Left lung (tissue), 10 donors: ENCODE data around the gene CNDP2. TPM values are rescaled to one million over a fixed set of nuclear protein-coding genes. Genes with fewer than 3 reads are reported as not detected.

Experiments
- ATAC-seq: fragments of 200-7000 bp; cut with Tn5 transposase; one replicate; pipeline ENCODE4 v1.9.1; 2020; ENCODE audit warnings: moderate library complexity
- DNase-seq, 4 donors: peaks; one replicate each; pipeline ENCODE4 v3.0.0-alpha.2; 2013 to 2020
- H3K27ac ChIP-seq, 2 donors: fragments of 200-600 bp; sonication (generic) in 1 of 2; one replicate each; pipeline versions ENCODE4 v1.5.0 to v1.8.0; 2020 to 2021
- H3K27me3 ChIP-seq, 2 donors: fragments of 200-600 bp; sonication (generic) in 1 of 2; one replicate each; pipeline versions ENCODE4 v1.5.0 to v1.8.0; 2020 to 2021
- H3K36me3 ChIP-seq, 2 donors: fragments of 200-600 bp; sonication (generic) in 1 of 2; one replicate each; pipeline versions ENCODE4 v1.5.0 to v1.8.0; 2020 to 2021
- H3K4me1 ChIP-seq, 2 donors: fragments of 200-600 bp; one replicate each; pipeline ENCODE4 v1.8.0; 2021
- H3K4me3 ChIP-seq, 2 donors: fragments of 200-600 bp; sonication (generic) in 1 of 2; one replicate each; pipeline versions ENCODE4 v1.5.0 to v1.8.0; 2020 to 2021; ENCODE audit warnings: mild to moderate bottlenecking in 1 of 2
- H3K9me3 ChIP-seq, 2 donors: fragments of 200-600 bp; sonication (generic) in 1 of 2; one replicate each; pipeline versions ENCODE4 v1.5.0 to v1.8.0; 2020 to 2021
- intact Hi-C, 2 donors: fragments of 100-400 bp; cut with DNase I; formaldehyde crosslinking; loops; one replicate each; pipeline versions ENCODE4 v1.11.2 to v1.14.2; 2022
- polyA plus RNA-seq, 6 donors: library from polyadenylated mRNA; unstranded; fragments of 120-200 nt; gene quantifications; one replicate each; pipeline ENCODE4 v1.2.1, GENCODE V29; 2013; ENCODE audit not compliant: insufficient read length in 6 of 6
- total RNA-seq, 2 donors: library from RNA; stranded (reverse); fragmentation: NEBNext Ultra II Directional; extraction: Animal tissue kit (Norgen Biotek cat#: 25700); gene quantifications; one replicate each; pipeline ENCODE4 v1.2.1, GENCODE V29; 2021
- TF ChIP-seq, protein P1 (sequence below), 2 donors: fragments of 200-600 bp; sonication (generic) in 1 of 2; IDR thresholded peaks; one replicate each; pipeline versions ENCODE4 v1.5.0 to v1.8.0; 2021; ENCODE audit warnings: antibody characterized with exemption in 2 of 2
- donor health status: DM: no; HTN: yes; CAD: no.
- donor health status: DM: no; HTN: no; CAD: no.

CNDP2 gene
- total and polyA plus RNA-seq, 8 donors: 108 to 301 (median 129) TPM

DNA sequence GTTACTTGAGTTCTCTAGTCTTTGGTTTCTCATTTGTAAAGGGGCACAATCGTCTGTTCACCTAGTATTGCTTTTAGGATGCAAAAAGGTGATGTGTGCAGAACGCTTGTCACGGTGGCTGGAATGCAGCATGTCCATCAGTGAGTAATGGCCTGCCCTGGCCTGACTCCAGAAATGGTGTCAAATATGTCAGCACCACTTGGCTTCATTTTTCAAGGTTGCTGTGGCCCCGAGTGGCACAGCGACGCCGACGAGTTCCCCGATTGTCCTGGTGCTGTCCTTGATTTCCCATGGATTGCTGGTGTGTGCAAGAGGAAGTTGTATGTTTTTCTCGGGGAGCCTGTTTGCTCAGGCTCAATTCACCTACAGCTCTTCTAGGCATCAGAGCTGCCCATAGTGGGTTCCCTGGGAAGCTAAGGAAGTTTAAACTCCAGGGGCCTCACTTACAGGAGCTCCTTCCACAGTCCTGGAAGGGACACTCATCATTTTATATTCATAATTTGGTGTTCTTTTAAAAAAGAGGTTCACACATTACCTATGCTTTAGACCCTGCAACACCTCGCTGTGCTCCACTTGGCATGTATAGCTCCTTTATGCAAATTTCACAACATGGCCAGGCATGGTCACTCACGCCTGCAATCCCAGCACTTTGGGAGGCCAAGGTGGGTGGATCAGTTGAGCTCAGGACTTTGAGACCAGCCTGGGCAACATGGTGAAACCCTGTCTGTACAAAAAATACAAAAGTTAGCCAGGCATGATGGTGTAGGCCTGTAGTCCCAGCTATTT lies 75.9 kb downstream of the CNDP2 start:
- intact Hi-C loops: no loop called here
- Histone ChIP-seq H3K4me1 (peaks cover 0 to 8% of the 10 kb centered on the region in 2 donors), H3K27me3 (no peaks in the 10 kb centered on the region), H3K4me3 (no peak overlapping the region), H3K9me3 (no peaks in the 10 kb centered on the region), H3K36me3 (no peaks in the 10 kb centered on the region), H3K27ac (no peak overlapping the region)
- TF ChIP-seq, protein P1, sequence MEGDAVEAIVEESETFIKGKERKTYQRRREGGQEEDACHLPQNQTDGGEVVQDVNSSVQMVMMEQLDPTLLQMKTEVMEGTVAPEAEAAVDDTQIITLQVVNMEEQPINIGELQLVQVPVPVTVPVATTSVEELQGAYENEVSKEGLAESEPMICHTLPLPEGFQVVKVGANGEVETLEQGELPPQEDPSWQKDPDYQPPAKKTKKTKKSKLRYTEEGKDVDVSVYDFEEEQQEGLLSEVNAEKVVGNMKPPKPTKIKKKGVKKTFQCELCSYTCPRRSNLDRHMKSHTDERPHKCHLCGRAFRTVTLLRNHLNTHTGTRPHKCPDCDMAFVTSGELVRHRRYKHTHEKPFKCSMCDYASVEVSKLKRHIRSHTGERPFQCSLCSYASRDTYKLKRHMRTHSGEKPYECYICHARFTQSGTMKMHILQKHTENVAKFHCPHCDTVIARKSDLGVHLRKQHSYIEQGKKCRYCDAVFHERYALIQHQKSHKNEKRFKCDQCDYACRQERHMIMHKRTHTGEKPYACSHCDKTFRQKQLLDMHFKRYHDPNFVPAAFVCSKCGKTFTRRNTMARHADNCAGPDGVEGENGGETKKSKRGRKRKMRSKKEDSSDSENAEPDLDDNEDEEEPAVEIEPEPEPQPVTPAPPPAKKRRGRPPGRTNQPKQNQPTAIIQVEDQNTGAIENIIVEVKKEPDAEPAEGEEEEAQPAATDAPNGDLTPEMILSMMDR (IDR thresholded peaks at IDR 0.05): no peak
- no peak for ATAC-seq
- DNase-seq: no peak

DNA sequence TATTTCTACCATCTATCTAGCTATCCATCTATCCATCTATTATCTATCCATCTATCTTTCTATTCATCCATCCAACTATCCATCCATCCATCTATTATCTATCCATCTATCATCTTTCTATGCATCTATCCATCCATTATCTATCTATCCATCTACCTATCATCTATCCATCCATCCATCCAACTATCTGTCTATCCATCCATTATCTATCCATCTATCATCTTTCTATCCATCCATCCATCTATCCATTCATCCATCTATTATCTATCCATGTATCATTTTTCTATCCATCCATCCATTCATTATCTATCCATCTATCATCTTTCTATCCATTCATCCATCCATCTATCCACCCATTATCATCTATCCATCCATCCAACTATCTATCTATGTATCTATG lies 76.9 kb downstream of the CNDP2 start:
- intact Hi-C loops: no loop called here

More for the DNA sequence above, 76.9 kb downstream of the CNDP2 start:
- no peaks in the 10 kb centered on the region for H3K9me3 ChIP-seq
- H3K36me3 ChIP-seq: no peaks in the 10 kb centered on the region
- no peaks in the 10 kb centered on the region for H3K27me3 ChIP-seq
- ATAC-seq (no peak), DNase-seq (no peak)
- no peak overlapping the region for H3K27ac ChIP-seq
- H3K4me1 ChIP-seq: peaks cover 0 to 3% of the 10 kb centered on the region in 2 donors
- TF ChIP-seq, protein P1 (IDR thresholded peaks at IDR 0.05): no peak
- H3K4me3 ChIP-seq: no peak overlapping the region

Other genes starting within 250 kb of the CNDP2 start
- 100 to 1,000 TPM; 347 to 508 TPM for gene CYB5A, start 204.4 kb upstream of the CNDP2 start, total RNA-seq
- gene CYB5A, start 204.4 kb upstream of the CNDP2 start, polyA plus RNA-seq: 100 to 1,000 TPM; 238 to 274 (median 253) TPM
- under 1 TPM; 0.16 to 0.26 TPM for gene C18orf63, start 180.5 kb upstream of the CNDP2 start, total RNA-seq
- gene C18orf63, start 180.5 kb upstream of the CNDP2 start, polyA plus RNA-seq: not detected
- not detected for gene DIPK1C, start 39.1 kb upstream of the CNDP2 start, total RNA-seq
- under 1 TPM in 5 of 6 donors, not detected in 1; 0.09 to 0.31 (median 0.21) TPM for gene DIPK1C, start 39.1 kb upstream of the CNDP2 start, polyA plus RNA-seq
- gene CNDP1, start 38.1 kb downstream of the CNDP2 start, total RNA-seq: not detected
- under 1 TPM; 0.20 to 0.56 (median 0.37) TPM for gene CNDP1, start 38.1 kb downstream of the CNDP2 start, polyA plus RNA-seq
- gene ZNF407, start 101.5 kb downstream of the CNDP2 start, total RNA-seq: 10 to 100 TPM; 11.7 to 16.7 TPM
- gene ZNF407, start 101.5 kb downstream of the CNDP2 start, polyA plus RNA-seq: 10 to 100 TPM; 10.3 to 11.9 (median 11.0) TPM